Thyroid gland (tissue), 4 donors: Measurements from ENCODE around the gene ZNF599. TPM values are rescaled to one million over a fixed set of nuclear protein-coding genes. Genes with fewer than 3 reads are reported as not detected.
A peak's percentile ranks its signal among the peaks of the same experiment; 100 is the strongest.

Source experiments
- DNase-seq, 2 donors: peaks; one replicate each; pipeline ENCODE4 v3.0.0-alpha.2; 2019
- H3K27ac ChIP-seq, 3 donors: fragments of 200-600 bp; sonication (generic); 1 replicate in 2 of 3; 2 replicates in 1 of 3; pipeline ENCODE4 v1.5.1; 2016 to 2019; ENCODE audit warnings: mild to moderate bottlenecking in 1 of 3, moderate library complexity in 1 of 3
- H3K27me3 ChIP-seq: fragments of 200-600 bp; sonication (generic); one replicate; pipeline ENCODE4 v1.5.1; 2019
- H3K36me3 ChIP-seq, 2 donors: fragments of 200-600 bp; sonication (generic); one replicate each; pipeline ENCODE4 v1.5.1; 2016 to 2019
- H3K4me1 ChIP-seq, 2 donors: fragments of 200-600 bp; sonication (generic); one replicate each; pipeline ENCODE4 v1.5.1; 2017 to 2019
- H3K4me3 ChIP-seq, 3 donors: fragments of 200-600 bp; sonication (generic); replicated peaks in 1 of 3; 1 replicate in 2 of 3; 2 replicates in 1 of 3; pipeline ENCODE4 v1.5.1; 2016; ENCODE audit warnings: mild to moderate bottlenecking in 1 of 3
- H3K9me3 ChIP-seq: fragments of 200-600 bp; sonication (generic); one replicate; pipeline ENCODE4 v1.5.1; 2017
- POLR2A ChIP-seq, 2 donors: fragments of 450-650 bp; IDR thresholded peaks; one replicate each; pipeline ENCODE4 v1.6.1; 2017; ENCODE audit warnings: antibody characterized with exemption in 2 of 2, mild to moderate bottlenecking in 2 of 2, moderate library complexity in 1 of 2
- WGBS, 2 donors: methylation state at CpG; one replicate each; pipeline ENCODE4 v1.1.5; 2017; 5-methylcytosine and 5-hydroxymethylcytosine counted together
- intact Hi-C: fragments of 100-400 bp; cut with DNase I; formaldehyde crosslinking; loops from one replicate; pipeline ENCODE4 v1.15.1; 2023
- total RNA-seq, 4 donors: library from RNA; depleted of rRNA; stranded (reverse); fragments of >200 nt; gene quantifications; one replicate each; pipeline ENCODE4 v1.2.3, GENCODE V29; 2016
- TF ChIP-seq, protein P1 (sequence below), 6 experiments: fragments of 200-600 bp in 3 of 6; fragments of 450-650 bp in 3 of 6; sonication (generic) in 3 of 6; IDR thresholded peaks; one replicate each; pipeline ENCODE4 v1.5.1; 2016 to 2019; ENCODE audit warnings: antibody characterized with exemption in 6 of 6, mild to moderate bottlenecking in 2 of 6, inconsistent platforms in 1 of 6, moderate library complexity in 1 of 6

ZNF599 gene
- total RNA-seq, 4 donors from 2014 or later = 14.3 to 22.5 (median 17.2) TPM

DNA sequence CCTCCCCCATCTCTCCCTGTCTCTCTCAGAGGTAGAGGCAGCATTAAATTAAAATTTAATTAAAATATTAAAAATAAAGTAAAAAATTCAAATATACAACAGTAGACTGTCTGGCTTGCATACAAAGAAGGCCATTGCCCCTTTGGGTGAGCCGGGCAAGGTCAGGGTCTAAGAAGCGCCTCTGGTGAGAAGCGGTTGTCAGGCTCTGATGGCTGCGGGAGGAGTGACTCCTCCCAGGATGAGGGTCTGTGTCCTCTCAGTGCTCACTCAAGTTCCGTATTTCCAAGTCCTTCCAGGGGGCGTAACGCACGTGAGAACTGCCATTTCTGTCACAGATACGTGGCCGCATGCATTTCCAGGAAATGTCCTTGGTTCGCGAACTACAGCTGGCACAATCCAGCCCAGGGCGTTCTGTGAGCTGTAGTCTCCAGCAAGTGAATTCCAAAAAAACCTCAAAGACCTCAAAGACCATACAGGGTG is 39.7 kb downstream of the ZNF599 start:
- Histone ChIP-seq H3K9me3 (no peaks in the 10 kb centered on the region), H3K4me3 (peak overlapping the region; percentile 62 to 75 (median 66)), H3K27ac (peak overlapping the region; percentile 92 to 99 (median 96)), H3K36me3 (no peaks in the 10 kb centered on the region), H3K4me1 (peaks cover 15 to 19% of the 10 kb centered on the region in 2 donors), H3K27me3 (no peaks in the 10 kb centered on the region)
- TF ChIP-seq, protein P1, sequence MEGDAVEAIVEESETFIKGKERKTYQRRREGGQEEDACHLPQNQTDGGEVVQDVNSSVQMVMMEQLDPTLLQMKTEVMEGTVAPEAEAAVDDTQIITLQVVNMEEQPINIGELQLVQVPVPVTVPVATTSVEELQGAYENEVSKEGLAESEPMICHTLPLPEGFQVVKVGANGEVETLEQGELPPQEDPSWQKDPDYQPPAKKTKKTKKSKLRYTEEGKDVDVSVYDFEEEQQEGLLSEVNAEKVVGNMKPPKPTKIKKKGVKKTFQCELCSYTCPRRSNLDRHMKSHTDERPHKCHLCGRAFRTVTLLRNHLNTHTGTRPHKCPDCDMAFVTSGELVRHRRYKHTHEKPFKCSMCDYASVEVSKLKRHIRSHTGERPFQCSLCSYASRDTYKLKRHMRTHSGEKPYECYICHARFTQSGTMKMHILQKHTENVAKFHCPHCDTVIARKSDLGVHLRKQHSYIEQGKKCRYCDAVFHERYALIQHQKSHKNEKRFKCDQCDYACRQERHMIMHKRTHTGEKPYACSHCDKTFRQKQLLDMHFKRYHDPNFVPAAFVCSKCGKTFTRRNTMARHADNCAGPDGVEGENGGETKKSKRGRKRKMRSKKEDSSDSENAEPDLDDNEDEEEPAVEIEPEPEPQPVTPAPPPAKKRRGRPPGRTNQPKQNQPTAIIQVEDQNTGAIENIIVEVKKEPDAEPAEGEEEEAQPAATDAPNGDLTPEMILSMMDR (IDR thresholded peaks at IDR 0.05) = no peak
- no peak for TF ChIP-seq POLR2A (IDR thresholded peaks at IDR 0.05)
- WGBS, 2 donors = 1 to 2% methylated on average over 13 of the region's 13 CpGs
- intact Hi-C loops = no loop called here
- peak; percentile 53 to 55 for DNase-seq

DNA sequence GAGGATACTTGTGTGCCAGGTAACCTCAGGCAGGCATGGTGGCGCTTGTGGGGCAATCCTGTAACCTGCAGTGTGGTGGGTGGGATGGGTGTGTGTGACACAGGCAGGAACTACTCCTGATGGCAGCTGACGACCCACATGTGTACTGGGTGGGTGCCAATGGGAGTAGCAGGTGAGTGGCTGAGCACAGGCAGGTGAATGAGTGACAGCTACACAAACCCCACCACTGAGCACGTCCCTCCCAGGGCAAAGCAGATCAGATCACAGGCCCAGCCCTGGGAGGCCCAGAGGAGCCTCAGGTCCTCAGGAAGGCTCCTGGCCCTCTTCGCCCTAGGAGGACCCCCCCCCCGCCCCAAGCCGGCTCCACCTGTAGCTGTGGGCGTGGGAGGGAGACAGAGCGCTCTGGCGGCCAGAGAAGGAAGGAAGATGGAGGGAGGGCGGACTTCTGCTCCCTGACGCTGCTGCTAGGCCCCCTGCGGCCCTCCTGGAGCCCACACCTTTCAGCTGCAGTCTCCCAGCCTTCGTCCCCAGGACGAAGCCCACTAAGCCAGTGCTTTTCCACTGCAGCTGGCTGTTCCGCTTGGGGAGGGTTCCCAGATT is 40.3 kb downstream of the ZNF599 start:
- H3K27ac ChIP-seq = peak overlapping the region in 2 of 3 donors; percentile 92 to 99
- H3K4me3 ChIP-seq = peak overlapping the region in 2 of 3 donors; percentile 62 to 75
- H3K9me3 ChIP-seq = no peaks in the 10 kb centered on the region
- TF ChIP-seq, protein P1 (IDR thresholded peaks at IDR 0.05) = no peak
- TF ChIP-seq POLR2A (IDR thresholded peaks at IDR 0.05) = no peak
- no peak for DNase-seq
- WGBS, 2 donors = 33 to 41% methylated on average over 6 of the region's 15 CpGs
- no peaks in the 10 kb centered on the region for H3K36me3 ChIP-seq
- H3K27me3 ChIP-seq = no peaks in the 10 kb centered on the region
- peaks cover 15 to 19% of the 10 kb centered on the region in 2 donors for H3K4me1 ChIP-seq
- intact Hi-C loops = no loop called here

DNA sequence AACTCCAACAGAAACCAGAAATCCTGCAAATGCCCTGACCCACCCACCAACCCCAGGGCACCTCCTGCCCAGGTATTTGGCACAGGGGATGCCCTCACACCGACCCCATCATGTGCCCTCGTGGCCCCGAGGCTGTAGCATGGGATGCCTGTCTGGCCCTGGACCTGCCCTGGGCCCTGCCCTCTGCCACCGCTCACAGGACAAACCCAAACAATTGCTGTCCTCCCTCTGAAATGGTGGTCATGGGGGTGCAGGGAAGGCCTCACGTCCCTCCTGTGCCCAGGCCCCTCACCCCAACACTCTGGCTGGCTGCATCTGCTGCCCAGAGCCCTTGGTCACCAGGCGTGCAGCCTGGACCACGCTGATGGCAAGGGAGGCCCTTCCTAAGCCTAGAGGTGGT is 41.1 kb downstream of the ZNF599 start:
- Histone ChIP-seq H3K4me1 (peaks cover 15 to 19% of the 10 kb centered on the region in 2 donors), H3K27ac (no peak overlapping the region), H3K36me3 (no peaks in the 10 kb centered on the region), H3K9me3 (no peaks in the 10 kb centered on the region), H3K27me3 (no peaks in the 10 kb centered on the region), H3K4me3 (no peak overlapping the region)
- no peak for DNase-seq
- TF ChIP-seq POLR2A (IDR thresholded peaks at IDR 0.05) = no peak
- WGBS, 2 donors = 79 to 90% methylated on average over 5 to 6 of the region's 7 CpGs
- intact Hi-C loops = no loop called here

DNA sequence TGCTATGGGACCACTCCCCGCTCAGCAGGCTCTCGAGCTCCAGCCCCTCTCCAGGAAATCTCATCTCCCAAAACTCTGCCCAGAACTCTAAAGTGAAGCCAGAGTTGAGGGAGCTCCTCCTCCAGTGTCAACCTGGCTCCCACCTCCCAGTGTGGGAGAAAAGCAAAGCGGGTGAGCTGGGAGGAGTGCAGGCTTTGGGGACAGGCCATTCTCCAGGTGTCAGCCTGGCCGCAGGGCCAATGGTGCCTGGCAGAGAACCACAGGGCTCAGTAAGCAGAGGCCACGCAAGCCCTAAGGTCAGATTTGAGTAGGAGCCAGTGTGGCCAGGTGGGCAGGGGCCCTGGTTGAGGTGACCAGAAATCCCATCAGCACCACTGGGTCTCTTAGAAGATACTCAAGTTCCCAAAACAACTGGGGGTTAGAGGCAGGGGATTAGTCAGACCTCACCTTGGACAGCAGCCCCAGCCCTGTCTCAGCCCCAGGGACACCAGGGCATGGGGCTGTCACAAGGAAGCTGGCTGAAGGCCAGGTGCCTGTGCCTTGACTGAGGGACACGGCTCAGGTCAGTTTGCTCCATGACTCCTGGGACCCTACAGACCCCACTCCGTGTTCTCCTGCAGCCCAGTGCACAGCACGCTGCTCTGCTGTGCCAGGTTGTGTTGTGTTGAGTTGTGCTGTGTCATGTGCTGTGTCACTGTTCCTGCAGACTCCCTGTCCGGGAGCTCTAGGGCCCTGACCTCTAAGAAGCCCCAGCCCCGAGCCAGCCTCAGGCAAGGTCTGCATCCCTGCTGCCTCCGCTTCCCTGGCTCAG is 41.8 kb downstream of the ZNF599 start:
- H3K4me3 ChIP-seq = no peak overlapping the region
- H3K4me1 ChIP-seq = peaks cover 15 to 19% of the 10 kb centered on the region in 2 donors
- no peak for DNase-seq
- H3K27ac ChIP-seq = no peak overlapping the region
- TF ChIP-seq, protein P1 (IDR thresholded peaks at IDR 0.05) = no peak
- TF ChIP-seq POLR2A (IDR thresholded peaks at IDR 0.05) = no peak
- H3K9me3 ChIP-seq = no peaks in the 10 kb centered on the region
- H3K36me3 ChIP-seq = no peaks in the 10 kb centered on the region
- no peaks in the 10 kb centered on the region for H3K27me3 ChIP-seq
- 80 to 87% methylated on average over 8 to 10 of the region's 11 CpGs for WGBS, 2 donors
- intact Hi-C loops = no loop called here

DNA sequence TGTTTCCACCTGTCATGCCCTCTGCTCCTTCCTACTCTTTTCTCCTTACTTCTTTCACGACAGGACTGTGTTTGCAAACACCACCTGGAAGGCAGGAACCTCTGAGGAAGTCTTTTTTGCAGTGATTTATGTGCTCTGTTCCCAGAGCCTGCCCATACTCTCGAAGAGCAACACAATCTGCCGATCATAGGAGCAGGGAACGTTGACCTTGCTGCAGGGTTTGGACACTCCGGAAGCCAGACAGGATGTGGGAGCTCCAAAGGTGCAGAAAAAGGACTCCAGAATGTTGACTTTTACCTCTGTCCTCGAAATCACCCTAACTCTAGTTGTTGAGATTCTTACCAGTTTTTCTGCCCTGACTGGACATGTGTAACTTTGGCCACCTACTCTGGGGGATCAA is 47.6 kb downstream of the ZNF599 start:
- no peak overlapping the region for H3K4me3 ChIP-seq
- no peaks in the 10 kb centered on the region for H3K27me3 ChIP-seq
- no peaks in the 10 kb centered on the region for H3K9me3 ChIP-seq
- intact Hi-C loops = no loop called here
- H3K36me3 ChIP-seq = no peaks in the 10 kb centered on the region
- TF ChIP-seq, protein P1 (IDR thresholded peaks at IDR 0.05) = no peak
- TF ChIP-seq POLR2A (IDR thresholded peaks at IDR 0.05) = no peak
- no peak for DNase-seq
- WGBS, 2 donors = 54 to 67% methylated on average over 6 of the region's 6 CpGs
- H3K4me1 ChIP-seq = no peaks in the 10 kb centered on the region
- no peak overlapping the region for H3K27ac ChIP-seq
